Esophagus squamous epithelium (tissue), 5 donors: ENCODE results near the gene HMGCS1. TPM values are rescaled to one million over a fixed set of nuclear protein-coding genes. Genes with fewer than 3 reads are reported as not detected.
"Not testable (repeated sequence)": the region's sequence is repeated elsewhere in the genome, so short reads cannot be mapped to it uniquely, and the experiment has no call there.

Experiments
- DNase-seq: peaks from one replicate; lab custom pipeline; 2025; lab: John Stamatoyannopoulos, UW
- H3K27ac ChIP-seq, 4 donors: fragments of 200-600 bp; sonication (generic); one replicate each; pipeline ENCODE4 v1.5.1; 2016 to 2019; ENCODE audit warnings: mild to moderate bottlenecking in 1 of 4
- H3K27me3 ChIP-seq, 4 donors: fragments of 200-600 bp; sonication (generic); 1 replicate in 3 of 4; 2 replicates in 1 of 4; pipeline versions ENCODE4 v1.5.1 to v1.6.0; 2017 to 2021; ENCODE audit warnings: antibody characterized with exemption in 1 of 4
- H3K36me3 ChIP-seq, 3 donors: fragments of 200-600 bp; sonication (generic); one replicate each; pipeline ENCODE4 v1.5.1; 2016 to 2019
- H3K4me1 ChIP-seq, 3 donors: fragments of 200-600 bp; sonication (generic); one replicate each; pipeline ENCODE4 v1.5.1; 2017 to 2019
- H3K4me3 ChIP-seq, 4 donors: fragments of 200-600 bp; sonication (generic); 1 replicate in 3 of 4; 2 replicates in 1 of 4; pipeline ENCODE4 v1.5.1; 2016 to 2019; ENCODE audit warnings: mild to moderate bottlenecking in 2 of 4, moderate library complexity in 1 of 4
- H3K9me3 ChIP-seq, 3 donors: fragments of 200-600 bp; sonication (generic); one replicate each; pipeline ENCODE4 v1.5.1; 2016 to 2019
- POLR2A ChIP-seq, 4 donors: fragments of 450-650 bp; IDR thresholded peaks; one replicate each; pipeline ENCODE4 v1.6.1; 2017; ENCODE audit warnings: antibody characterized with exemption in 4 of 4, mild to moderate bottlenecking in 4 of 4, moderate library complexity in 3 of 4
- WGBS, 2 donors: methylation state at CpG; one replicate each; pipeline ENCODE4 v1.1.5; 2018; 5-methylcytosine and 5-hydroxymethylcytosine counted together
- intact Hi-C: fragments of 100-400 bp; cut with DNase I; formaldehyde crosslinking; loops from one replicate; pipeline ENCODE4 v1.15.0; 2022
- total RNA-seq, 4 donors: library from RNA; depleted of rRNA; stranded (reverse); fragments of >200 nt; gene quantifications; one replicate each; pipeline ENCODE4 v1.1.0, GENCODE V29; 2016
- TF ChIP-seq, protein P1 (sequence below), 6 experiments: fragments of 450-650 bp in 4 of 6; fragments of 200-600 bp in 2 of 6; sonication (generic) in 2 of 6; IDR thresholded peaks; one replicate each; pipeline ENCODE4 v1.5.1; 2016 to 2019; ENCODE audit warnings: antibody characterized with exemption in 6 of 6, mild to moderate bottlenecking in 4 of 6, moderate library complexity in 4 of 6
- donor health status: DM: yes; HTN: yes; CAD: no.

HMGCS1 gene
- total RNA-seq, 4 donors from 2014 or later = 86.6 to 278 (median 148) TPM

DNA sequence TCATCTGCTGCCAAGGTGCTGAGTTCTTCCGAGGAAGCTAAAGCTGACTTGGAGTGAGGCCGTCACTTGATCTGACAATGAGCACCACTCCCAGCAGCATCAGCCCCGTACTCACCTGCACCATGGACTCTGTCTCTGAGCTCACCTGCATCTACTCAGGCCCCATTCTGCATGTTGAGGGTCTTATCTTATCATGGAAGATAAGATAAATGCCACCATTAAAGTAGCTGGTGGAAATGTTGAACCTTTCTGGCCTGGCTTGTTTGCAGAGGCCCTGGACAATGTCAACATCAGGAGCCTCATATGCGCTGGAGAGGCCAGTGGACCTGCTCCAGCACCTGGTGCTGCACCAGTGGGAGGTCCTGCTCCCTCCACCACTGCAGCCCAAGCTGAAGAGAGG is 35.0 kb upstream of the HMGCS1 start:
- Histone ChIP-seq H3K27me3 (no peaks in the 10 kb centered on the region), H3K4me1 (peaks cover 0 to 32% (median 0%) of the 10 kb centered on the region in 3 donors), H3K4me3 (no peak overlapping the region), H3K27ac (peak overlapping the region in 3 of 4 donors; percentile 55 to 79 (median 67)), H3K9me3 (peaks cover 0 to 6% (median 0%) of the 10 kb centered on the region in 3 donors), H3K36me3 (no peaks in the 10 kb centered on the region)
- no peak for TF ChIP-seq POLR2A (IDR thresholded peaks at IDR 0.05)
- TF ChIP-seq, protein P1, sequence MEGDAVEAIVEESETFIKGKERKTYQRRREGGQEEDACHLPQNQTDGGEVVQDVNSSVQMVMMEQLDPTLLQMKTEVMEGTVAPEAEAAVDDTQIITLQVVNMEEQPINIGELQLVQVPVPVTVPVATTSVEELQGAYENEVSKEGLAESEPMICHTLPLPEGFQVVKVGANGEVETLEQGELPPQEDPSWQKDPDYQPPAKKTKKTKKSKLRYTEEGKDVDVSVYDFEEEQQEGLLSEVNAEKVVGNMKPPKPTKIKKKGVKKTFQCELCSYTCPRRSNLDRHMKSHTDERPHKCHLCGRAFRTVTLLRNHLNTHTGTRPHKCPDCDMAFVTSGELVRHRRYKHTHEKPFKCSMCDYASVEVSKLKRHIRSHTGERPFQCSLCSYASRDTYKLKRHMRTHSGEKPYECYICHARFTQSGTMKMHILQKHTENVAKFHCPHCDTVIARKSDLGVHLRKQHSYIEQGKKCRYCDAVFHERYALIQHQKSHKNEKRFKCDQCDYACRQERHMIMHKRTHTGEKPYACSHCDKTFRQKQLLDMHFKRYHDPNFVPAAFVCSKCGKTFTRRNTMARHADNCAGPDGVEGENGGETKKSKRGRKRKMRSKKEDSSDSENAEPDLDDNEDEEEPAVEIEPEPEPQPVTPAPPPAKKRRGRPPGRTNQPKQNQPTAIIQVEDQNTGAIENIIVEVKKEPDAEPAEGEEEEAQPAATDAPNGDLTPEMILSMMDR (IDR thresholded peaks at IDR 0.05) = no peak
- 74 to 77% methylated on average over 4 of the region's 4 CpGs for WGBS, 2 donors
- intact Hi-C loops = no loop called here
- DNase-seq = no peak

DNA sequence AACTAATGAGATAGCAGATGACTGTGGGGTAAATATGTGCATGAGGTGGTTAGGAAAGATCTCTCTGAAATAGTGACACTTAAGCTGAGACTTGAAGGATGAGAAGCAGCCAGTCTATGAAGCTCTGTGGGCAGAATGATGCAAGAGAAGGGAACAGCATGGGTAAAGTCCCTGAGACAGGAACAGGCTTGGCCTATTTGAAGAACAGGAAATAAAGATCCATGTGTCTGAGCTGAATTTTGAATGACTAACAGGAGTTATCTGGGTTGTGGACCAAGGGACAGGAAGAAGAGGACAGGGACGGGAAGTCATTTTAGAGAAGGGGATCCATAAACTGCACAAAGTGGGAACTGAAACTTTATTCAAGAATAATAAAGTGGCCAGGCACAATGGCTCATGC is 25.6 kb upstream of the HMGCS1 start:
- Histone ChIP-seq H3K4me1 (no peaks in the 10 kb centered on the region), H3K4me3 (no peak overlapping the region), H3K9me3 (peaks cover 0 to 36% (median 34%) of the 10 kb centered on the region in 3 donors), H3K27ac (no peak overlapping the region), H3K36me3 (no peaks in the 10 kb centered on the region), H3K27me3 (no peaks in the 10 kb centered on the region)
- 57 to 71% methylated on average over 1 of the region's 1 CpG for WGBS, 2 donors
- no peak for DNase-seq
- no peak for TF ChIP-seq POLR2A (IDR thresholded peaks at IDR 0.05)
- TF ChIP-seq, protein P1 (IDR thresholded peaks at IDR 0.05) = no peak
- intact Hi-C loops = no loop called here

DNA sequence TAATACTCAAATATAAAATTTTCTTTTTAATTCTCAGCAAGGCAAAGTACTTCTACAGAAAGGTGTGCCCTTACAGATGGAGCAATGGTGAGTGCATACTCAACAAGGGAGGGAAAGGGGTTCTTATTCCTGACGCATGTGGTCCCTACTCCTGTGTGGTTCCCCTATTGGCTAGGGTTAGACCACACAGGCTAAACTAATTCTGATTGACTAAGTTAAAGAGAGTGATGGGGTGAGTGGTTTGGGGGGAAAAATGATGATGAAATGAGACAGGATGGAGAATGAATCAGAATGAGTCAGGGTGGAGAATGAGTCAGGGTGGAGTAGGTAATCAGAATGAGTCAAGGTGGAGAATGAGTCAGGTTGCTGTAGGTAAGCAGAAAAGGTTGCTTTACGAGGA is 22.9 kb upstream of the HMGCS1 start:
- Histone ChIP-seq H3K4me1 (no peaks in the 10 kb centered on the region), H3K4me3 (no peak overlapping the region), H3K27me3 (no peaks in the 10 kb centered on the region), H3K9me3 (peaks cover 0 to 36% (median 35%) of the 10 kb centered on the region in 3 donors), H3K27ac (peak overlapping the region in 1 of 4 donors; percentile 20), H3K36me3 (no peaks in the 10 kb centered on the region)
- no peak for DNase-seq
- 43 to 53% methylated on average over 2 of the region's 2 CpGs for WGBS, 2 donors
- no peak for TF ChIP-seq POLR2A (IDR thresholded peaks at IDR 0.05)
- TF ChIP-seq, protein P1 (IDR thresholded peaks at IDR 0.05) = no peak
- intact Hi-C loops = no loop called here

DNA sequence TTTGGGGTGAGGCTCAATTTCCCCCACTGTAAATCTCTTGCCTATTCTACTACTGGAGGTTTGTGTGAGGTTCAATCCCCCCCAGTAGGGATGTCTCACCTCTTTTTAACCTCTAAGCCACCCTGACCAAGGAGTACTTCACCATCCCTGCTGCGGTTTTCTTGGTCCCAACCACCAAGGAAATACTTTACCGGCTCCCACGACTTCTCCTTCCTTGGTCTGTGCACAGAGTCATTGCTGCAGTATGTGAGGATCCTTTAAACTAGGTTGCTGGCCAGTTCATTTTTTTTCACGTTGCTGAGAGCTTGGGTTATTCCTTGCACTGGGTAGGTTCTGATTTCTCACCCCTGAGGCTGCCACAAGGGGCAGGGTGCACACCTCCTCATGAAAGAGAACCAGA is 22.5 kb upstream of the HMGCS1 start:
- TF ChIP-seq POLR2A (IDR thresholded peaks at IDR 0.05) = no peak
- TF ChIP-seq, protein P1 (IDR thresholded peaks at IDR 0.05) = no peak
- WGBS, 2 donors = 86 to 96% methylated on average over 3 to 4 of the region's 4 CpGs
- DNase-seq = no peak
- no peaks in the 10 kb centered on the region for H3K27me3 ChIP-seq
- H3K36me3 ChIP-seq = no peaks in the 10 kb centered on the region
- H3K4me3 ChIP-seq = no peak overlapping the region
- H3K27ac ChIP-seq = peak overlapping the region in 1 of 4 donors; percentile 20
- no peaks in the 10 kb centered on the region for H3K4me1 ChIP-seq
- H3K9me3 ChIP-seq = peaks cover 0 to 32% (median 31%) of the 10 kb centered on the region in 3 donors
- intact Hi-C loops = no loop called here

DNA sequence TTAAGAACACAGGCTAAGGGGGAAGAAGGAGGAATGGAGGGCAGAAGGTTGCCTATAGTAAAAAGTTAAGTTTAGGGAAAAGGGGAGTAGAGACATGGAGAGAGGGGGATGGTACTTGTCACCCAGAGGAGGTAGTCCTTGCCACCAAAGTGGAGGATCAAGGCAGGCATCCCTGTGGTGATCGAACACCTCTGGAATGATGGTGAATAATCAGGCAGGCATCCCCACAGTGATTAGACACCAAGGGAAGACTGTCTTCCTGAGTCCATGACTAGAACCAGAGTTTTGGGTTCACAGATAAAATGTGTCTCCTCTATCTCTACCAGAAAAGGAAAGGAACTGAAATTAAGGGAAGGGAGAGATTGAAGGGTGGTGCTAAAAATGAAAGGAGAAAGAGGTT is 19.2 kb upstream of the HMGCS1 start:
- TF ChIP-seq POLR2A (IDR thresholded peaks at IDR 0.05) = no peak
- TF ChIP-seq, protein P1 (IDR thresholded peaks at IDR 0.05) = no peak
- H3K36me3 ChIP-seq = no peaks in the 10 kb centered on the region
- H3K27me3 ChIP-seq = no peaks in the 10 kb centered on the region
- H3K9me3 ChIP-seq = peaks cover 0 to 34% (median 28%) of the 10 kb centered on the region in 3 donors
- WGBS, 2 donors = 90 to 93% methylated on average over 1 of the region's 1 CpG
- H3K4me3 ChIP-seq = no peak overlapping the region
- no peak for DNase-seq
- intact Hi-C loops = no loop called here
- H3K4me1 ChIP-seq = no peaks in the 10 kb centered on the region
- no peak overlapping the region for H3K27ac ChIP-seq

DNA sequence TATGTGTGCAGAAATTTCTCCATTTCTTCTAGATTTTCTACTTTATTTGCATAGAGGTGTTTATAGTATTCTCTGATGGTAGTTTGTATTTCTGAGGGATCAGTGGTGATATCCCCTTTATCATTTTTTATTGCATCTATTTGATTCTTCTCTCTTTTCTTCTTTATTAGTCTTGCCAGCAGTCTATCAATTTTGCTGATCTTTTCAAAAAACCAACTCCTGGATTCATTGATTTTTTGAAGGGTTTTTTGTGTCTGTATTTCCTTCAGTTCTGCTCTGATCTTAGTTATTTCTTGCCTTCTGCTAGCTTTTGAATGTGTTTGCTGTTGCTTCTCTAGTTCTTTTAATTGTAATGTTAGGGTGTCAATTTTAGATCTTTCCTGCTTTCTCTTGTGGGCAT is 12.4 kb upstream of the HMGCS1 start:
- H3K4me1 ChIP-seq, intact Hi-C loops, DNase-seq, H3K4me3 ChIP-seq, H3K9me3 ChIP-seq, H3K27me3 ChIP-seq, H3K27ac ChIP-seq, H3K36me3 ChIP-seq: not testable (repeated sequence)

DNA sequence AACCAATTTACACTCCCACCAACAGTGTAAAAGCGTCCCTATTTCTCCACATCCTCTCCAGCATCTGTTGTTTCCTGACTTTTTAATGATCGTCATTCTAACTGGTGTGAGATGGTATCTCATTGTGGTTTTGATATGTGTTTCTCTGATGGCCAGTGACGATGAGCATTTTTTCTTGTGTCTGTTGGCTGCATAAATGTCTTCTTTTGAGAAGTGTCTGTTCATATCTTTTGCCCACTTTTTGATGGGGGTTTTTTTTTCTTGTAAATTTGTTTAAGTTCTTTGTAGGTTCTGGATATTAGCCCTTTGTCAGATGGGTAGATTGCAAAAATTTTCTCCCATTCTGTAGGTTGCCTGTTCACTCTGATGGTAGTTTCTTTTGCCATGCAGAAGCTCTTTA is 10.3 kb upstream of the HMGCS1 start:
- H3K36me3 ChIP-seq, H3K27ac ChIP-seq, DNase-seq, H3K9me3 ChIP-seq, H3K4me1 ChIP-seq, H3K4me3 ChIP-seq, H3K27me3 ChIP-seq, intact Hi-C loops: not testable (repeated sequence)
- WGBS, 2 donors = 59 to 78% methylated on average over 3 of the region's 3 CpGs
